ENCODE results near the gene TRMT1L.
A peak's percentile ranks its signal among the peaks of the same experiment; 100 is the strongest.
"Not testable (repeated sequence)": the region's sequence is repeated elsewhere in the genome, so short reads cannot be mapped to it uniquely, and the experiment has no call there.

The TRMT1L gene

GRCh38 chr1:185156854-185157598, at the start of gene TRMT1L, which contains the start of gene SWT1:
Gene TRMT1L (minus strand): TSS chr1:185156953. CDS start chr1:185156712, 241 bp downstream.
Gene SWT1 (plus strand): TSS chr1:185157167. CDS start chr1:185160842, 3,675 bp downstream.
- peak; percentile 99 for DNase-seq

- DNase-seq: no peak
Observed at GRCh38 chr1:185200889-185201288, 44.1 kb upstream of the TRMT1L start.

- not testable (repeated sequence) for DNase-seq
Observed at GRCh38 chr1:185198712-185199111, 42.0 kb upstream of the TRMT1L start.

GRCh38 chr1:185193756-185194155, 37.0 kb upstream of the TRMT1L start:
- no peak for DNase-seq

GRCh38 chr1:185170291-185170848, 13.6 kb upstream of the TRMT1L start:
- peak; percentile 73 for DNase-seq

- no peak for DNase-seq
Observed at GRCh38 chr1:185166106-185166505, 9.4 kb upstream of the TRMT1L start.

- DNase-seq: no peak
Observed at GRCh38 chr1:185162491-185162890, 5.7 kb upstream of the TRMT1L start.

GRCh38 chr1:185159966-185160365, 3.2 kb upstream of the TRMT1L start:
- no peak for DNase-seq

- no peak for DNase-seq
Observed at GRCh38 chr1:185158800-185159199, 2.0 kb upstream of the TRMT1L start.

GRCh38 chr1:185157599-185158412, 1.1 kb upstream of the TRMT1L start:
- DNase-seq: peak; percentile 59

GRCh38 chr1:185156288-185156853, 382 bp downstream of the TRMT1L start:
- no peak for DNase-seq

GRCh38 chr1:185155600-185156287, 1.0 kb downstream of the TRMT1L start:
- no peak for DNase-seq

GRCh38 chr1:185154912-185155513, 1.7 kb downstream of the TRMT1L start:
- DNase-seq: no peak

GRCh38 chr1:185152187-185152767, 4.5 kb downstream of the TRMT1L start:
- DNase-seq: no peak

GRCh38 chr1:185151215-185151614, 5.5 kb downstream of the TRMT1L start:
- no peak for DNase-seq

GRCh38 chr1:185144233-185144632, 12.5 kb downstream of the TRMT1L start:
- no peak for DNase-seq

GRCh38 chr1:185139246-185139645, 17.5 kb downstream of the TRMT1L start:
- DNase-seq: no peak

- DNase-seq: no peak
Observed at GRCh38 chr1:185137896-185138545, 18.7 kb downstream of the TRMT1L start.

GRCh38 chr1:185132534-185132933, 24.2 kb downstream of the TRMT1L start:
- no peak for DNase-seq

- DNase-seq: no peak
Observed at GRCh38 chr1:185129708-185130107, 27.0 kb downstream of the TRMT1L start.

- no peak for DNase-seq
Observed at GRCh38 chr1:185112356-185112755, 44.4 kb downstream of the TRMT1L start.

Data from activated CD8-positive, alpha-beta memory T cell treated with anti-CD3 and anti-CD28 coated beads for 24 hours (primary cell).